DND-41 (cell line): ENCODE measurements around the gene TBC1D1.

Experiments used
- ATAC-seq: fragments of 200-7000 bp; cut with Tn5 transposase; 3 replicates; pipeline ENCODE4 v1.9.1; 2021; ENCODE audit warnings: low read depth; ENCODE audit not compliant: insufficient read depth
- DNase-seq: peaks from one replicate; pipeline ENCODE4 v3.0.0-alpha.2; 2020
- H2AFZ ChIP-seq: 2 replicates; pipeline ENCODE4 v1.6.0; 2012; ENCODE audit warnings: low read depth, low read length
- H3K27ac ChIP-seq: 2 replicates; pipeline ENCODE4 v1.5.1; 2012; ENCODE audit warnings: low read length, inconsistent platforms
- H3K27me3 ChIP-seq: fragments of 200-600 bp; sonication (generic); 2 replicates; pipeline ENCODE4 v1.6.0; 2012; ENCODE audit warnings: low read length, mild to moderate bottlenecking, inconsistent platforms; ENCODE audit not compliant: insufficient read depth, poor library complexity
- H3K36me3 ChIP-seq: 2 replicates; pipeline ENCODE4 v1.5.1; 2012; ENCODE audit warnings: low read length, inconsistent platforms; ENCODE audit not compliant: insufficient read depth
- H3K4me1 ChIP-seq: 2 replicates; pipeline ENCODE4 v1.5.1; 2012; ENCODE audit warnings: mild to moderate bottlenecking, low read length; ENCODE audit not compliant: insufficient read depth
- H3K4me2 ChIP-seq: 2 replicates; pipeline ENCODE4 v1.6.0; 2012; ENCODE audit warnings: mild to moderate bottlenecking, moderate library complexity, low read length, inconsistent platforms; ENCODE audit not compliant: insufficient read depth
- H3K4me3 ChIP-seq, 2 experiments: fragments of 200-600 bp in 1 of 2; shearing (Covaris generic) in 1 of 2; 2 replicates each; pipeline ENCODE4 v1.5.1; 2012 to 2016; ENCODE audit warnings: inconsistent platforms in 2 of 2, low read length in 2 of 2, mild to moderate bottlenecking in 2 of 2, low read depth in 1 of 2, moderate library complexity in 1 of 2
- H3K79me2 ChIP-seq: 2 replicates; pipeline ENCODE4 v1.6.0; 2012; ENCODE audit warnings: low read length, inconsistent platforms; ENCODE audit not compliant: insufficient read depth
- H3K9ac ChIP-seq: 2 replicates; pipeline ENCODE4 v1.6.0; 2012; ENCODE audit warnings: low read depth, mild to moderate bottlenecking, inconsistent platforms, low read length, moderate library complexity
- H3K9me3 ChIP-seq: 2 replicates; pipeline ENCODE4 v1.5.1; 2012; ENCODE audit warnings: low read length, moderate library complexity, mild to moderate bottlenecking, inconsistent platforms; ENCODE audit not compliant: insufficient read depth, severe bottlenecking
- H4K20me1 ChIP-seq: 2 replicates; pipeline ENCODE4 v1.6.0; 2012; ENCODE audit warnings: low read length; ENCODE audit not compliant: insufficient read depth
- EZH2 ChIP-seq: IDR thresholded peaks from 3 replicates; pipeline ENCODE4 v1.6.1; 2012; ENCODE audit warnings: borderline replicate concordance, low read depth, mild to moderate bottlenecking, moderate library complexity, low read length, inconsistent platforms; ENCODE audit not compliant: severe bottlenecking
- TF ChIP-seq, protein P1 (sequence below): IDR thresholded peaks from 2 replicates; pipeline ENCODE4 v1.5.1; 2012; ENCODE audit warnings: borderline replicate concordance, low read length, moderate library complexity, mild to moderate bottlenecking; ENCODE audit not compliant: poor library complexity, severe bottlenecking; ENCODE audit errors: extremely low read depth

Gene TBC1D1

DNA sequence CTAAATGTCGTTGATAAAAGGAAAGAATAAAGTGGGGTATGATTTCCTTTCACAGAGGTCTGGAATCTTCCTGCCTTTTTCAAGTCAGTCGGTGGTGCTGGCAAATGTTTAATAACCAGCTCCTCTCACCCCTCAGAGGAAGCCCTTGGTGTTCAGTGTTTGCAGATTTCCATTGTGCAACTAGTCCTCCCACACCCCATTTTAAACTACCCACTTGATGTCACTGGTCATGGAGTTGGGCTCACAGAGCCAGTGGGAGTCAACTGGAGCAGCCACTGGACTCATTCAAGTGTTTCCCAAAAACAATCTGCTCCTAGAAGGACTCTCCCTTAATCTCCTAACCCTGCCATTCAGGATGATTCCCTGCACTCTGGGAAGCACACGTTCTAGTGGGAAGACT lies 218.5 kb downstream of the TBC1D1 start:
- H3K4me3 ChIP-seq: no peak overlapping the region
- H3K36me3 ChIP-seq: peaks cover 65% of the 10 kb centered on the region
- no peak overlapping the region for H2AFZ ChIP-seq
- TF ChIP-seq EZH2: no peak
- TF ChIP-seq, protein P1, sequence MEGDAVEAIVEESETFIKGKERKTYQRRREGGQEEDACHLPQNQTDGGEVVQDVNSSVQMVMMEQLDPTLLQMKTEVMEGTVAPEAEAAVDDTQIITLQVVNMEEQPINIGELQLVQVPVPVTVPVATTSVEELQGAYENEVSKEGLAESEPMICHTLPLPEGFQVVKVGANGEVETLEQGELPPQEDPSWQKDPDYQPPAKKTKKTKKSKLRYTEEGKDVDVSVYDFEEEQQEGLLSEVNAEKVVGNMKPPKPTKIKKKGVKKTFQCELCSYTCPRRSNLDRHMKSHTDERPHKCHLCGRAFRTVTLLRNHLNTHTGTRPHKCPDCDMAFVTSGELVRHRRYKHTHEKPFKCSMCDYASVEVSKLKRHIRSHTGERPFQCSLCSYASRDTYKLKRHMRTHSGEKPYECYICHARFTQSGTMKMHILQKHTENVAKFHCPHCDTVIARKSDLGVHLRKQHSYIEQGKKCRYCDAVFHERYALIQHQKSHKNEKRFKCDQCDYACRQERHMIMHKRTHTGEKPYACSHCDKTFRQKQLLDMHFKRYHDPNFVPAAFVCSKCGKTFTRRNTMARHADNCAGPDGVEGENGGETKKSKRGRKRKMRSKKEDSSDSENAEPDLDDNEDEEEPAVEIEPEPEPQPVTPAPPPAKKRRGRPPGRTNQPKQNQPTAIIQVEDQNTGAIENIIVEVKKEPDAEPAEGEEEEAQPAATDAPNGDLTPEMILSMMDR: no peak
- H4K20me1 ChIP-seq: no peaks in the 10 kb centered on the region
- DNase-seq (no peak), ATAC-seq (no peak)
- H3K79me2 ChIP-seq: no peaks in the 10 kb centered on the region
- H3K27ac ChIP-seq: no peak overlapping the region
- no peaks in the 10 kb centered on the region for H3K4me1 ChIP-seq
- H3K9ac ChIP-seq: no peak overlapping the region
- H3K4me2 ChIP-seq: no peak overlapping the region
- no peaks in the 10 kb centered on the region for H3K9me3 ChIP-seq
- H3K27me3 ChIP-seq: no peaks in the 10 kb centered on the region

DNA sequence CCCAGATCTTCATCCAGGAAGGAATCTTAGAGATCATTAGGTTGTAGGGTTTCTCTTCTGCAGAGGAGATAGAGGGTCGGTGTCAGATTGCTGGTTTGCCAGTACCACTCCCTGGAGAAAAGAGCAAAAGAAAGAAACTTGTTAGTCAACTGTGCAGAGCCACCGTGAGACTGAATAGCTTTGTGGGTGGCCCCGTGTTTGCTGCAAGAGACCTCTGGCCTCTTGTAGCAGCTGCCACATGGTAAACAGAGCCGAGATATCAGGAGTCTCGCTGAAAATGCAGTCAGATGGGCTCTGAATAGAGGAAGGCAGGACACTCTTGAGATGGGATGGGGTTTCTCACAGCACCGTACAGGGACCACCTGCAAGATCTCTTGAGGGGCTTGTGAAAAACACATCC lies 219.0 kb downstream of the TBC1D1 start:
- no peak overlapping the region for H2AFZ ChIP-seq
- H3K79me2 ChIP-seq: no peaks in the 10 kb centered on the region
- H3K4me1 ChIP-seq: no peaks in the 10 kb centered on the region
- no peaks in the 10 kb centered on the region for H3K9me3 ChIP-seq
- no peak overlapping the region for H3K4me3 ChIP-seq
- no peak for DNase-seq
- no peaks in the 10 kb centered on the region for H3K27me3 ChIP-seq
- ATAC-seq: no peak
- H3K9ac ChIP-seq: no peak overlapping the region
- no peak for TF ChIP-seq EZH2
- TF ChIP-seq, protein P1: no peak
- peaks cover 68% of the 10 kb centered on the region for H3K36me3 ChIP-seq
- H3K4me2 ChIP-seq: no peak overlapping the region
- no peaks in the 10 kb centered on the region for H4K20me1 ChIP-seq
- no peak overlapping the region for H3K27ac ChIP-seq

DNA sequence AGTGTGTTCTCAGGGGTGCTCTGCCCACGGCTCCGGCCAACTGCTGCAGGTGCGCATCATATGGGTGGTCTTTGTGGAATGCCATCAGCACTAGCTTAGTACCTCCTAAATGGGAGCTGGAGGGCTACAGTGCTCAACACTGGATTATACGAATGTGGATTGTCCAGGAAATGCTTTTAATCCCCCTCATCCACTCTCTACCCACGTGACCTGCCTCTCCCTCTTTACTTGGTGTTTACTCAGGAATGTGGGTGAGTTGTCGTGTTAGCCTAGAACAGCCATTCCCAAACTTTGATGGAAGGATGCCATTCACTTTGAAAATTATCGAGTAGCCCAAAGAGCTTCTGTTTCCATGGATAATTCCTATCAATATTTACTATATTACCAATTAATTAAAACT lies 220.1 kb downstream of the TBC1D1 start:
- TF ChIP-seq, protein P1: no peak
- TF ChIP-seq EZH2: no peak
- H3K27ac ChIP-seq: no peak overlapping the region
- no peaks in the 10 kb centered on the region for H3K27me3 ChIP-seq
- DNase-seq: no peak
- no peak for ATAC-seq
- H2AFZ ChIP-seq: no peak overlapping the region
- no peak overlapping the region for H3K9ac ChIP-seq
- no peaks in the 10 kb centered on the region for H3K9me3 ChIP-seq
- H3K4me2 ChIP-seq: no peak overlapping the region
- no peaks in the 10 kb centered on the region for H4K20me1 ChIP-seq
- no peak overlapping the region for H3K4me3 ChIP-seq
- H3K79me2 ChIP-seq: no peaks in the 10 kb centered on the region
- peaks cover 64% of the 10 kb centered on the region for H3K36me3 ChIP-seq
- H3K4me1 ChIP-seq: no peaks in the 10 kb centered on the region

DNA sequence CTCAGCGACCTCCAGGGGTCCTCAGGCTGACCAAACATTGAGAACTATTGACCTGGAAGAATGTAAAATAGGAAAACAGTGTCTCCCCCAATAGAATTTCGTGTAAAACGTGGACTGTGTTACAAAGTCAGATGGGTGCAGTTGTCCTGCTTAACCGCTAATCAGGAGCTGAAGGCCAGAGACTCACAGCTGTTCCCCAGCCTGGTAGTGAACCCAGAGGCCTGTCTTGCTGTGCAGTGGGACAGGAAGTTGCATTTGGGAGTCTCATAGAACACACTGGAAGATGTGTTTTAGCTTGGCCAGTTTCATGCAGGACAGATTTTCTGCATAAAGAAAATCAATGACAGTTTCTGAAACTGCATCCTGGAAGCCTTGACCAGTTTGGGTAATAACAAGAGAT lies 220.8 kb downstream of the TBC1D1 start:
- H2AFZ ChIP-seq: no peak overlapping the region
- no peaks in the 10 kb centered on the region for H4K20me1 ChIP-seq

More for the DNA sequence above, 220.8 kb downstream of the TBC1D1 start:
- peaks cover 64% of the 10 kb centered on the region for H3K36me3 ChIP-seq
- DNase-seq (no peak), ATAC-seq (no peak)
- no peaks in the 10 kb centered on the region for H3K27me3 ChIP-seq
- no peaks in the 10 kb centered on the region for H3K4me1 ChIP-seq
- H3K4me2 ChIP-seq: no peak overlapping the region
- no peak for TF ChIP-seq EZH2
- TF ChIP-seq, protein P1: no peak
- H3K9ac ChIP-seq: no peak overlapping the region
- H3K4me3 ChIP-seq: no peak overlapping the region
- H3K79me2 ChIP-seq: no peaks in the 10 kb centered on the region
- H3K27ac ChIP-seq: no peak overlapping the region
- no peaks in the 10 kb centered on the region for H3K9me3 ChIP-seq
